GM19025 (cell line): Measurements from ENCODE around the gene GEMIN7.

ENCODE experiments used
- ATAC-seq: cut with Tn5 transposase; IDR thresholded peaks from one replicate; pipeline ENCODE4 v1.9.1; 2021; ENCODE audit warnings: mild to moderate bottlenecking, low read depth, moderate library complexity; ENCODE audit not compliant: unreplicated experiment

Gene GEMIN7

DNA sequence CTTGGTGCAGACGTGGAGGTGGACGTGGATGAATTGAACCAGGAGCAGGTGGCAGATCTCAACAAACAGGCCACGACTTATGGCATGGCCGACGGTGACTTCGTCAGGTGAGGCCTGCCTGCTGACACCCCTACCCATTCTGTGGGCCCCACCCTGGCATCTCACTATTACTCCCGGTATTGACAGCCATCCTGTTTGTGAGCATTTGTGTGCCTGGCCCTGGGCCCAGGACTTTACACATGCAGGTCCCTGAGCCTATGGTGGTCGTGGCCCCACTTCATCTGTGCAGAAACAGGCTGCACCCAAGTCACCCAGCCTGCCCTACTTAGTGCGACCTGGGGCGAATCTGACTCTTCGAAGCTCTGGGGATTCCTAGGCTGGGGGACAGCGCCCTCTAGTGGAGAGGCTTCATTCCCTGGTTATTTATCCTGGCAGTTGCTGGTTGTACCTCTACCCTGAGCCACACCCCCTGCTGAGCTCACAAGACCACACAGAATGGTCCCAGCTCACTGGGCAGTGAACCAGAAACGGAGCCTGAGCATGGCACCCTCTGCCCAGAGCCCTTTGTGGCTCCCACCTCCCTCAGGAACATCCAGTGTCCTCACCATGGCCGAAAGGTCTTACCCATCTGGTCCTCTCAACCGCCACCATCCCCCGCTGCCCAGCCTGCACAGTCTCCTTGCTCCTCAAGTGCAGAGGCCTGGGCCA lies 19.6 kb upstream of the GEMIN7 start:
- no peak for ATAC-seq

DNA sequence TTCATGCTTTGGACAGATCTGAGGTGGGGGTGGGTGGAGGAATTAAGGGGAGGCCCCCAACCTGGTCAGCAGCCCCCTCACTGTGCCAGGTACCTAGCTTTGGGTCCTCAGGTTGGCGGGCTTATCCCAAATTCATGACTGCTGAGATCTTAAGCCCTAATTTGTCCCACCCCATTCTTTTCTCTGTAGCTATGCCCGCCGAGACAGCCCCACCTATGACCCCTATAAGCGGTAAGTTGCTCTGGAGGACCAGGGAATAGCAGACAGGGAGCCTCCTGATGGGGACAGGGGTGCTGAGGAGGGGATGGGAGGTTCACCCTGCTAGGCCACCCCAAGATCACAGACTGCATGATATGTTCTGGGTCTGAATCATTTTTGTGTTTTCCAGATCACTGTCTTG lies 17.1 kb upstream of the GEMIN7 start:
- ATAC-seq, result no peak

DNA sequence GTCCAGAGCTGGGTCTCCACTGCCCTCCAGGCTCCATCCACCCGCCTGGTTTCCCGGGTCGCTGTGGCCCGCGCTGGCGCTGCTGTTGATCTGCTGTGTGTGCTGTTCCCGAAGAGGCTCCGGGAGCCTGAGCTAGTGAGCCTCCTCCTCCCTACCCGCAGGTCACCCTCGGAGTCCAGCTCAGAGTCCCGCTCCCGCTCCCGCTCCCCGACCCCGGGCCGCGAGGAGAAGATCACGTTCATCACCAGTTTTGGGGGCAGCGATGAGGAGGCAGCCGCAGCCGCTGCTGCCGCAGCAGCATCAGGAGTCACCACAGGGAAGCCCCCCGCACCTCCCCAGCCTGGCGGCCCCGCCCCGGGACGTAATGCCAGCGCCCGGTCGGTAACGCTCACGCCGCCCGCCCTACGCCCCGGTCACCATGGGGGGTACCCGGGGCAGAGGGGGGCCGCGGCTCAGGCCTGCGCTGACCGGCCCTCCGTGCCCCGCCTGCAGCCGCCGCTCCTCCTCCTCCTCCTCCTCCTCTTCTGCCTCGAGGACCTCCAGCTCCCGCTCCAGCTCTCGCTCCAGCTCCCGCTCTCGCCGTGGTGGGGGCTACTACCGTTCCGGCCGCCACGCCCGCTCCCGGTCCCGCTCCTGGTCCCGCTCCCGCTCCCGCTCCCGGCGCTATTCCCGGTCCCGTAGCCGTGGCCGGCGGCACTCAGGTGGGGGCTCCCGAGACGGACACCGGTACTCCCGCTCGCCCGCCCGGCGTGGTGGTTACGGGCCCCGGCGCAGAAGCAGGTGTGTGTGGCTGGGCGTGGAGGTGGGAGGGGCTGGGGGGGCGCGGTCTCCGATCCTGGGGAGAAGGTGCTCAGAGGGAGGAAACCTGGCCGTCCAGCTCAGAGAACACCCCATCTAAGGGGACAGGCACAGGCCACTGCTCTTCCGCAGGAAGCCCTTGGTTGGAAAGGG lies 14.9 kb upstream of the GEMIN7 start:
- no peak for ATAC-seq

DNA sequence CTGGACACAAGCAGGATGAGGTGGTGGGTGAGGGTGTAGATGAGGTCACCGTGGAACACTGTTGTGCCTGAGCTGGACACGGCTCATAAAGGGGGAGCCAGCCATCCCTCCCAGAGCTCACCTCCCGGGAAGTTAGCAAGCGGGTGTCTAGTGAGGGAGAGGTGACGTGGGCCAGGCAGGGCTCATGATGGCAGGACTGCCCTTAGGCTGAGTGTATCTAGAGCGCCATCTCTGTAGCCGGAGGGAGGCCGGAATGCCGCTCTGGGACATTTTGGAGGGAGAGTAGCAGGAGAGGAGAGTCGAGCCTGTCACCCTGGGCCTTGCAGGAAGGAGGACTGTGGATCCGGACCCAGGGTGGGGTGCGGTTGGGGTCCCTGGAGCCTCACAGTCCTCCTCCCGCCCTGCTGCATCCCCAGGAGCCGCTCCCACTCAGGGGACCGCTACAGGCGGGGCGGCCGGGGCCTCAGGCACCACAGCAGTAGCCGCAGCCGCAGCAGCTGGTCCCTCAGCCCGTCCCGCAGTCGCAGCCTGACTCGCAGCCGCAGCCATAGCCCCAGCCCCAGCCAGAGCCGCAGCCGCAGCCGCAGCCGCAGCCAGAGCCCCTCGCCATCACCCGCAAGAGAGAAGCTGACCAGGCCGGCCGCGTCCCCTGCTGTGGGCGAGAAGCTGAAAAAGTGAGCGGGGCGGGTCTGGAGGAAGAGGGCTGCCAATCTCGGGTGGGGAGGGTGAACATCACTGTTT lies 12.0 kb upstream of the GEMIN7 start:
- ATAC-seq, result no peak

DNA sequence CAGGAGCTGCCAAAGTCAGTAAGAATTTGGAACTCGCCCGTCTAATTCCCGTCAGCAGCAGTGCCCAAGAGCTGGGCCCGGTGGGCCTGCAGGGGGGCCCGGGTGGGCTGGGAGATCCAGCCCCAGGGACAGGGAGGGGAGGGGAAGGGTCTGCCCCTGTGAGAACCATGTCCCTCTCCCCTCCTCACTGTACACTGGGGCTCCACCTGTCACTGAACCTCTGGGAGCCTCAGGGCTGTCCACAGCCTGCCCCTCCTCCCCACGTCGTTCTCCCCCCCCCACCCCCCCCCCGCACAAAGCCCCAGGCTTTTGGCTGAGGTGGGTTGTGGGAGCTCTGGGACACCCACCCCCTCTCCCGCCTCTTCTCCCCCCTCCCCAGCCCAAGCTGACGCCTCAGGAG lies 11.0 kb upstream of the GEMIN7 start:
- ATAC-seq, result no peak

DNA sequence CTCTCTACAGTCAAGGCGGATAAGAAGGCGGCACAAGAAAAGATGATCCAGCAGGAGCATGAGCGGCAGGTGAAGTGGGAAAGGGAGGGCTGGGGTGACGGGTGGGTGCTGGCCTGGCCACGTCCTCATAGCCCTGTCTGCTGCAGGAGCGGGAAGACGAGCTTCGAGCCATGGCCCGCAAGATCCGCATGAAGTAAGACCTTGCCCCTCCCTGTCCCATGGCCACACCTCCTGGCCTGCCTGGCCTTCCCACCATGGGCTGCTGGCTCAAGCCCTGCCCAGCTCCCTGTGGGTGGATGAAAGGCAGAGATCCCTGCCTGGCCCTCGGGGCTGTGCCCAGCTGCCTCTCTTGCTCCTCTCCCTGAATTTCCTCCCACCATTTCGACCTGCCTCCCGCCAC lies 10.0 kb upstream of the GEMIN7 start:
- ATAC-seq, result no peak

DNA sequence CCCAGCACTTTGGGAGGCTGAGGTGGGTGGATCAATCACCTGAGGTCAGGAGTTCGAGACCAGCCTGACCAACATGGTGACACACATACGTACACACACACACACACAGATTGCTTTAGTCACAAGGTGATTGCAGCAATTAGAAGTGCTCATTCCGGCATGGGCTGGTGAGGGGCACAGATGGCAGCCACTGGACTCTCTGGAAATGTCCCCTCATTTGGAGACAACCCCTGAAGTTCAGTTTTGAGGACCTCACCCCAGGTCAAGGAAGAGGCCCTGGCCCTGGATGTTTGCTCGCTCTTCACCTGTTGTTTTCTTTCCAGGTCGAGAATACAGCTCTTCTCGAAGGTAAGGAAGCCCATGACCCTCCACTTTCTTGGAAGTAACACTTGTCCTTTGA lies 8.8 kb upstream of the GEMIN7 start:
- no peak for ATAC-seq

DNA sequence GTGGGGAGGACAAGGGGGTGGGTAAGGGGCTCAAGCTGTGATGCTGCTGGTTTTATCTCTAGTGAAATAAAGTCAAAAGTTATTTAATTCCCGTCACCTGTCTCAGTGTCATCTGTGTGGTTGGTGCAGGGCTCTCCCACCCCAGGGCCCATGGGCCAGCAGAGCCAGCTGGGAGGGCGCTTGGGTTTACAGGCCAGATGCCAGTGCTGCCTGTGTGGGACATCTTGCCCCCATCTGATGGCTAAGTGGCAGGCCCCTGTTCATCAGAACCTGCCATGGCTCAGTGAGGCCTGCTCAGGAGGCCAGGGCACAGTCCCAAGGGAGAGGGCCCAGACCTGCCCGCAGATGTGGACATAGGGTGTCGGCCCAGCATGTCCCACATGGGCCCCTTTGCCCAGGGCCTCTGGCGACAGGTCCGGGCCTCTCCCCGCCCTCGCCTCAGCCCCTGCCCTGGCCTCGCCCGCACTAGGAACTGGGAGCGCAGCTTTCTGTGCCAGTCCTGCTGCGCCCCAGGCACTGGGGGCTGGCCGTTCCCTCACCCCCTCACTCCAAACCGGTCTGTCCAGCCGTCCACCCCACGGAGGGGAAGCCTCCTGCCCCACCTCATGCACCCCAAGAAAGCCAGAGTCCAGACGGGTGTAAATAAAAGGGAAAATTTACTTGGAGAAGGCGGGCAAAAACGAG lies 8.1 kb upstream of the GEMIN7 start:
- ATAC-seq, result no peak

DNA sequence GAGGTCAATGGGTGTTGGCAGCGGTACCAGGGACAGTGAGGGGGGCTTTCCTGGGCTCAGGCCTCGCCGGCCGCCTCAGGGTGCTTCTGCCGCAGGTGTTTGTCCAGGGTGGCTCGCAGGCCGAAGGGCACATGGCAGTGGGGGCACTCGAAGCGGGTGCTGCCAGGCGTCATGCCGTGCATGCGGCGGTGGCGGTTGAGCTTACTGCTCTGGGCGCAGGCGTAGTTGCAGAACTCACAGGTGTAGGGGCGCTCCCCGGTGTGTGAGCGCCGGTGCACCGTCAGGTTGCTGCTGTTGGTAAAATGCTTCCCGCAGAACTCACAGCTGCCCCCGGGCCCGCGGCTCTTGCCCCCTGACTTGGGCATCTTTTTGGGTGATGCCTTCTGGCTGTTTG lies 7.5 kb upstream of the GEMIN7 start:
- no peak for ATAC-seq

DNA sequence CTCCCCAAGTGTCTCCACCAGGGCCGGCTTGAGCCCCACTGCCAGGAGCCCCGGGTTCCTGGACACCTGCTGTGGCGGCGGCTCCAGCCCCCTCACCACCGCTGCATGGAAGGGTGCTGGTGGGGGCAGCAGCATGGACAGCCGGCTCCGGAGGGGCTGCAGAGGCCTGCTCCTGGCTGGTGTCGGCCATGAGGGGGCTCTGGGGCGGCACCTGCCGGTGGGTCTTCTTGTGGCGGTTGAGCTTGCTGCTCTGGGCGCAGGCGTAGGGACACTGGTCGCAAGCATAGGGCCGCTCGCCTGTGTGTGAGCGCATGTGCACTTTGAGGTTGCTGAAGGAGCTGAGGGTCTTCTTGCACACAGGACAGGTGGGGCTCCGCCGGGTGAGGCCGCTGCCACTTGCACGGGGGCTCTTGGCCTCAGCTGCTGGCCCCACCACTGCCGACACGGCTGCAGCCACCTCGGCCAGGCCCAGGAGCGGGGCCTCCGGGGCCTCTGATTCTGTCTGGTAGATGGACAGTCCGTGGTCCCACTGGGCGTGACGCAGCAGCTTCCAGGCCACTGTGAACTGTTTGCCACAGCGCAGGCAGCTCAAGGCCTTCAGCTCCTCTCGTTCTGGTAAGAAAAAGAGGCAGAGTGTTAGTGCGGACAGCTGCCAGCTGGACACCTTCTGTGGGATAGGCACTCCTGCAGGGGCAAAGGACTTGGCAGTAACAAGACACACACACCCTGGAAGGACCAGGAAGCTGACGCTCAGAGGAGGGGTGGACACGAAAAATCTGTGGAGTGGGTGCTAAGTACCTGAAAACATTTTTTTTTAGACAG lies 6.9 kb upstream of the GEMIN7 start:
- ATAC-seq, result no peak

DNA sequence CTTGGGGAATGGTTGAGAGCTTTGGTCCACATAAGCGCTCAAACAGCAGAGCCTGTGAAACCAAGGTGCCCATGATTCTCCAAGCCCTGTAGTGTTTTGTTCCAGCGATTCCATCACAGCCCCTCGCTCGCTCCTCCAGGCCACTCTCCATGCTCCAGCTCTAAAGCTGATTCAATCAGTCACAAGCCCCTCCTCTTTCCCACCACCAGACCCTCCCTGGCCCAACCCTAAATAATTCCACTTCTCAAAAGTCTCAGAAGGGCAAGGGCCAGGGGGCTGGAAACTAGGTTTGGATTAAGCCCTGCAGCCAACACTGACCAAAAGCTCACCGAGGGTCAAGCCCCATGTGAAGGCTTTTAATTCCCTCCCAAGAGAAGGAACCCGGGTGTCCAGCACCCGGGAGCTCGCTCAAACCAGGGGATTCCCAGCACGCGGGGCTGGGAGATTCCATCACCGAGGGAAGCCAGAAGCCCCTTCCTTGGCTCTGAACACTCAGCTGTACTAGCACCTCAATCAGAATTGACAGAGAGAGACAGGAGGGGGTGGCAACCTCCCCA lies 4.2 kb upstream of the GEMIN7 start:
- ATAC-seq, result no peak

DNA sequence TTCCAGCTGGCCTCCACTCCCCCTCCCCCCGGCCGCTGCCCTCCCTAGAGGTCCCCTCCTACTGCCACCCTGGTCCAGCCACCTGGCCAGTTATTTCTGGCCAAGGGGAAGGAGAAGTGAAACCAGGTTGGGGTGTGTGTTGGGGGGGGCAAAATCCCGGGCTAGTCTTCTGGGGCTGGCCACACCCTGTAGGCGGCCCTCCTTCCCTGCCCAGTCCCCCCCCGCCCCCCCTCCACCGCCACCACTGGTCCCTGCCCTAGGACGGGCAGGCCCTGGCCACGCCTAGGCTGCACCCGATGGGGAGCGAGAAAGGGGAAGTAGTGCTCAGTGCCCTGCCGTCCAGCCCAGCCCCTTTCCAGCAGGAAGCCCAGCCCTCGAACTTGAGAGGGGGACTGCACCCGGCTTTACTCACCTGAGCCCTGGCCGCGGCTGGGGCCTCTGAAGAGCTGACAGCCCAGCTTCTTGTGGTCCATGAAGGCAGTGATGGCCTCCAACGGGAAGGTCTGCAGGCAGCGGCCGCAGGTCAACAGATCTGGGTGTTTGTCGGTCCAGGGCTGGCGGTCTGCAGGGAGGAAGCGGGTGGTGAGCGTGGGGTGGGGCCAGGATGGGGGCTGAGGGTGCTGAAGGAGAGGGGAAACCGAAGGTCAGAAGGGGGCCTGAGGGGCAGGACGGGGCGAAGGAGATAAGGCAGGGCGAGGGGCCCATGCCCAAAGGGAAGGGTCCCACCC lies 3.6 kb upstream of the GEMIN7 start:
- peak; percentile 51 for ATAC-seq

DNA sequence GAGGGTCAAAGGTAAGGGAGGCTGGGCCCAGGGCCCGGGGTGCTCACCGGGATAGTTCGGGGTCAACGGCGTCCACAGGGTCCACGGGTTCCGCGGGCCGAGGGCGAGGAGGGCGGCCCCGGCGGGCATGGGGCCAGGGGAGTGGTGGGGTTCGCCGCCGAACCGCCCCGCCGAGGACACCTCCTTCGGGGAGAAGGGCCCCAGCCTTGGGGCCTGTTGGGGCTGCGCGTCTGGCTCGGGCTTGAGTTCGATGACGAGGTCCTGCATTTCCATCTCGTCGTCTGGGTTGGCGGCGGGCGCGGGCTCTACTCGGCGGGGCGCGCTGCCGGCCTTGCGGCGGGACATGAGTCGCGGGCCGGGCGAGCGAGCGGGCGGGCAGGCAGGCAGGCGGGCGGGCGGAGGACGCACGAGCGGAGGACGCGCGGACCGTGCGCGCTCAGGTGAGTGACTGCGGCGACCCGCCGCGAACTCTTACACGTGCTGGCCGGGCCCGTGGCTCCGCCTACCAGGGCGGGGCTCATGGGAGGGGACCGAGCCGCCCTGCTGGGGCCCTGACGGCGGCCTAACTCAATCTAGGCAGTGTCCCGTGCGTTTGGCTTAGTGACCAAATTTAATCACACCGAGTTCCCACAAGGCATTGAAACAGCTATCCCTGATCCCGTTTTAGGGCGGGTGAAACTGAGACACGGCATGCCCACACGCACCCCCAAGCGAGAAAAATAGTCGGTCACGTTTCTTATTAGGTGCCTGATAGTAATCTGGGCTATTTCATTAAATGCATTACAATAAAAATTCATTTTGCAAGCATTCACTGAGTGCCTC lies 2.8 kb upstream of the GEMIN7 start, which contains the start of gene ZNF296:
ZNF296 (minus strand) TSS at position 450 of the 822 bp plus-strand sequence; CDS start at position 345, 105 bp downstream.
- ATAC-seq, result peak; percentile 48

DNA sequence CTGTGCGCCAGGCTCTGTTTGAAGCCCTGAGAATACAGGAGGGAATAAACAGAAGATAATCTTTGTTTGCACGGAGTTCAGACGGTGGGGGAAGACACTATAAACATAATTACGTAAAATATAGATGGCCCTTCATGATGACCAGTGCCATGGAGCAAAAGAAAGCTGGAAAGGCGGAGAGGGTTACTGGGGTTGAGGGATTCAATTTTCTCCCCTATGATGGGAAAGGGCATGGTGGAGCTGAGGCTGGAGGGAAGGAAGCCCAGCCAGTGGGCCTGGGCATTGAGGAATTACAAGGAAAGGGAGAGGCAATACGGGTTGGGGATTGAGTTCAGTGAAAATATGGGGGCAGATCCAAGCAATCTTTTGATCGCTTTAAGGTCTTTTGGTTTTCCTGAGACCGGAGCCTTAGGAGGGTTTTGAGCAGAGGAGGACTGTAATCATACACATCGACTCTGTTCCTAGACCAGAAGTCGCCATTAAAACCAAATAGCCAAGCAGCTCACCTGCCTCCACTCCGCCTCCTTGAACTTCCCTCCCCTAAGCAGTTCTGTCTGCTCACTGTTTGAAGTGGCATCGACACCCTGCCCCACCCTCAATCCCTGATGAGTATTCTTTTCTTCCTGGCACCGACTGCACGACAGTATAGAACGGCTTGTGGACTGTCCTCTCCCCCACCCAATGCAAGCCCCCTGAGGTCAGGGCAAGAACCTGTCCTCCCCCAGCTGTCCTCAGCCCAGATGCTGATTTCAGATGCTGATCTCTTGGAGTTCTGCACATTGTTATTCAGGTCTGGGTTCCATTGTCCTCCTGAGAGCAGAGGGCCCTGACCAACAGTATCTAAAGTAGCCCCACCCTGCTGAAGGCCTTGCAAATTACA lies 2.0 kb upstream of the GEMIN7 start:
- no peak for ATAC-seq

DNA sequence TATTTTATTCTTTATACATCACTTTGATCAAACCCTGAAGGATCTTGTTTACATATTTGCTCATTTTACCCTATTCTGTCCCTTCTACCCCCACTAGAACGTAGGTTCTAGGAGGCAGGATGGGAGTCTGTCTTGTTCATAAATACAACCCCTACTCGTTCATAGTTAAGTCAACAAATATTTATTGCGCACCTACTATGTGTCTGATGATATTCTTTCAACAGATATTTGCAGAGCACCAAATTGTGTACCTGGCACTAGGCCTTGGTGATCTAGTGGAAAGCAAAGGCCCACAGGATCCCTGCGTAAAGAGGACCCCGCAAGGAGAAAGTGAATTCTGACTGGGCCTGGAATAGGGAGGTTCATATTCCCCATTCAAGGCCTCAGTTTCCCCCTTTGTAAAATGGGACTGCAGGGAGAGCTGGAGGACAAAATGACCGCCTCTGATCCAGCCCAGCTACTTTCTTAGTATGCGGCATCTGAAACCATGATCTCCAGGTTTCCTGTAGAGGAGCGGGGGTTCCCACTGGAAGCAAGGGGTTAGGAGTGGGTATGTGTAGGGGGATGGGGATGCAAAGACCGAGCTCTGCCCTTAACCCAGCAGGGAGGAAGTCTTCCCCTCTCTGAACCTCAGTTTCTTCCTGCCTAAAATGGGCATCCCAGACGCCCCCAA lies 534 bp upstream of the GEMIN7 start:
- ATAC-seq, result no peak

DNA sequence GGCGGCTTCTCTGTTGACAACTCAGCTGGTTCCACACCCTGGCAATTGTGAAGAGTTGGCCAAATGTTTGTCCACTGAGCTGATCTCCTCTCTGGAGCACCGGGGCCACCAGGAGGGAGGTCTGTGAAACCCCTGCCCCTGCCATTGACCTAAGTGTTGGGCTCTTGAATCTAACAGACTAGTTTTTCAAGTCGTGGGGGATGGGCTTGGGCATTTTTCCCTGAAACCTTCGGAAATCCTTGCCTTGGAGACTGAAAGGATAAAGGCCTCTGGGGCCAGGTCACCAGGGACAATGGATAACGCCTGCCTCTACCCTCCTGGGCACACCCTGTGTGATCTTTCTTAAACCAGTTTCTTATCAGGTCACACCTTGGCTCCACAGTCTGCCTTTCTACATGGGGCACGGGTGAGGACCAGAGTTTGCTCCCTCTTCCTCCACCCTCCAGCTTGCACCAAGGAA lies 881 bp downstream of the GEMIN7 start:
- ATAC-seq, result no peak
